Measurements from ENCODE around the gene KIF2C.
"Not testable (repeated sequence)": the region's sequence is repeated elsewhere in the genome, so short reads cannot be mapped to it uniquely, and the experiment has no call there.

KIF2C gene

GRCh38 chr1:44739307-44740178 is at the start of gene KIF2C:
Gene KIF2C (plus strand): TSS chr1:44739837. CDS start chr1:44739933, 96 bp downstream.
- peak; percentile 51 to 94 (median 90) for DNase-seq

GRCh38 chr1:44693159-44693558 is 46.5 kb upstream of the KIF2C start:
- DNase-seq, result no peak

- DNase-seq, result no peak
Observed at GRCh38 chr1:44693900-44694299, 45.7 kb upstream of the KIF2C start.

- DNase-seq, result no peak
Observed at GRCh38 chr1:44694863-44695478, 44.7 kb upstream of the KIF2C start.

- no peak for DNase-seq
Observed at GRCh38 chr1:44695671-44696070, 44.0 kb upstream of the KIF2C start.

GRCh38 chr1:44696101-44696500 is 43.5 kb upstream of the KIF2C start:
- DNase-seq, result no peak

- DNase-seq, result peak in 3 of 14 donors; percentile 2 to 12 (median 4)
Observed at GRCh38 chr1:44696789-44697345, 42.8 kb upstream of the KIF2C start.

GRCh38 chr1:44698138-44698537 is 41.5 kb upstream of the KIF2C start:
- DNase-seq, result no peak

- not testable (repeated sequence) for DNase-seq
Observed at GRCh38 chr1:44699375-44699774, 40.3 kb upstream of the KIF2C start.

- DNase-seq, result no peak
Observed at GRCh38 chr1:44700573-44700972, 39.1 kb upstream of the KIF2C start.

GRCh38 chr1:44701141-44701573 is 38.5 kb upstream of the KIF2C start:
- DNase-seq, result no peak

GRCh38 chr1:44705470-44705869 is 34.2 kb upstream of the KIF2C start:
- DNase-seq, result no peak

- DNase-seq, result no peak
Observed at GRCh38 chr1:44705938-44706337, 33.7 kb upstream of the KIF2C start.

GRCh38 chr1:44707112-44707881 is 32.3 kb upstream of the KIF2C start:
- no peak for DNase-seq

GRCh38 chr1:44707959-44708831 is 31.4 kb upstream of the KIF2C start:
- peak in 3 of 14 donors; percentile 3 to 10 (median 4) for DNase-seq

GRCh38 chr1:44713321-44713781 is 26.3 kb upstream of the KIF2C start:
- DNase-seq, result no peak

GRCh38 chr1:44714532-44714931 is 25.1 kb upstream of the KIF2C start:
- DNase-seq, result no peak

GRCh38 chr1:44714944-44715571 is 24.6 kb upstream of the KIF2C start:
- DNase-seq, result peak in 13 of 14 donors; percentile 3 to 57 (median 37)

- no peak for DNase-seq
Observed at GRCh38 chr1:44717156-44717555, 22.5 kb upstream of the KIF2C start.

- no peak for DNase-seq
Observed at GRCh38 chr1:44717653-44718052, 22.0 kb upstream of the KIF2C start.

GRCh38 chr1:44718091-44718490 is 21.5 kb upstream of the KIF2C start:
- no peak for DNase-seq

All from C1 segment of cervical spinal cord (tissue), 14 donors.